ENCODE measurements around the gene MRPL21.

Gene MRPL21

DNA sequence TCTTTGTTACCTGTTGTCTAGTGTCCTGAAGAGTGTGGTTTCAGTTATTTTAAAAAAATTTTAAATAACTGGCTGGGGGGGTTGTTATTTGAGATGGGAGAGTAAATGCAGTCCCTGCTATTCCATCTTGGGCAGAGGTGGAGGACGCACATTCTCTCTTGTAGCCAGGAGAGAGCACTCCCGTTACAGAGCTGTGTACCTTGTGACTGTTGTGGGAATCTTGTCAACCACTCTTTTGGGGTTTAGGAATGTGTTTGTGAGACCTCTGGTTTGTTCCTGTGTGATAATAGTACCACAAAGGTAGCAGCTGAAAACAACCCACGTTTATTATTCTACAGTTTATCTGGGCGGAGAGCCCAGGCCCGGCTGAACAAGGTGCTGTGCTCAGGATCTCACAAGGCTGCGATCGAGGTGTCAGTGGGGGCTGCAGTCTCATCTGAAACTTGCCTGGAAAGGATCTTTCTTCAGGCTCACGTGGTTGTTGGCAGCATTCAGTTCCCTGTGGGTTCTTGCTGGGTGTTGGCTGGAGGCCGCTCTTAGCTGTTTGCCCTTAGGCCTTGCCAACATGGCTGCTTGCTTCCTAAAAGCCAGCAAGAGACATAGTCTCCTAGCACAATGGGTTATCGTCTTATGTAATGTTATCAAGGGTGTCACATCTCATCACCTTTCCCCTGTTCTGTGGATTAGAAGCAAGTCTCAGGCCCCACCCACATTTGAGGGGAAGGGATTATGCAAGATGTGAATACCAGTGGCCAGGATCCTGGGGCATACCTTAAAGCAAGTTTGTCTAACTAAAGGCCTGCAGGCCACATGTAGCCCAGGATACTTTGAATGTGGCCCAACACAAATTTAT lies 20.7 kb upstream of the MRPL21 start:
- Histone ChIP-seq H3K36me3 (ENCODE audit: control insufficient read depth, low read length) (peaks cover 88% of the 10 kb centered on the region), H3K4me3 (ENCODE audit: low read length) (no peak overlapping the region), H3K27me3 (ENCODE audit: control insufficient read depth, low read length) (no peaks in the 10 kb centered on the region), H3K9me2 (replicated peaks; ENCODE audit: control insufficient read depth, low read length) (no peaks in the 10 kb centered on the region), H3K27ac (ENCODE audit: low read depth, low read length) (no peak overlapping the region), H3K9me3 (ENCODE audit: control insufficient read depth, insufficient read depth, low read length) (peaks cover 18% of the 10 kb centered on the region; the same call in 1 of the 2 replicates), H3K79me2 (ENCODE audit: control insufficient read depth, low read length) (no peaks in the 10 kb centered on the region), H4K20me1 (ENCODE audit: control insufficient read depth, insufficient read depth, low read depth, low read length) (0 out of 2 replicates have a peak, but pooled peaks cover 3% of the 10 kb centered on the region), H3K4me2 (ENCODE audit: low read length) (no peak overlapping the region), H3F3A (ENCODE audit: control insufficient read depth, insufficient read depth) (no peaks in the 10 kb centered on the region), H3K4me1 (ENCODE audit: control insufficient read depth, low read length) (peaks cover 13% of the 10 kb centered on the region)
- TF ChIP-seq, protein P1, sequence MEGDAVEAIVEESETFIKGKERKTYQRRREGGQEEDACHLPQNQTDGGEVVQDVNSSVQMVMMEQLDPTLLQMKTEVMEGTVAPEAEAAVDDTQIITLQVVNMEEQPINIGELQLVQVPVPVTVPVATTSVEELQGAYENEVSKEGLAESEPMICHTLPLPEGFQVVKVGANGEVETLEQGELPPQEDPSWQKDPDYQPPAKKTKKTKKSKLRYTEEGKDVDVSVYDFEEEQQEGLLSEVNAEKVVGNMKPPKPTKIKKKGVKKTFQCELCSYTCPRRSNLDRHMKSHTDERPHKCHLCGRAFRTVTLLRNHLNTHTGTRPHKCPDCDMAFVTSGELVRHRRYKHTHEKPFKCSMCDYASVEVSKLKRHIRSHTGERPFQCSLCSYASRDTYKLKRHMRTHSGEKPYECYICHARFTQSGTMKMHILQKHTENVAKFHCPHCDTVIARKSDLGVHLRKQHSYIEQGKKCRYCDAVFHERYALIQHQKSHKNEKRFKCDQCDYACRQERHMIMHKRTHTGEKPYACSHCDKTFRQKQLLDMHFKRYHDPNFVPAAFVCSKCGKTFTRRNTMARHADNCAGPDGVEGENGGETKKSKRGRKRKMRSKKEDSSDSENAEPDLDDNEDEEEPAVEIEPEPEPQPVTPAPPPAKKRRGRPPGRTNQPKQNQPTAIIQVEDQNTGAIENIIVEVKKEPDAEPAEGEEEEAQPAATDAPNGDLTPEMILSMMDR (IDR thresholded peaks at IDR 0.05; ENCODE audit: low read depth, low read length, poor library complexity, severe bottlenecking), result no peak
- no peak for TF ChIP-seq EZH2phosphoT487 (IDR thresholded peaks at IDR 0.05; ENCODE audit: borderline replicate concordance, low read length)

DNA sequence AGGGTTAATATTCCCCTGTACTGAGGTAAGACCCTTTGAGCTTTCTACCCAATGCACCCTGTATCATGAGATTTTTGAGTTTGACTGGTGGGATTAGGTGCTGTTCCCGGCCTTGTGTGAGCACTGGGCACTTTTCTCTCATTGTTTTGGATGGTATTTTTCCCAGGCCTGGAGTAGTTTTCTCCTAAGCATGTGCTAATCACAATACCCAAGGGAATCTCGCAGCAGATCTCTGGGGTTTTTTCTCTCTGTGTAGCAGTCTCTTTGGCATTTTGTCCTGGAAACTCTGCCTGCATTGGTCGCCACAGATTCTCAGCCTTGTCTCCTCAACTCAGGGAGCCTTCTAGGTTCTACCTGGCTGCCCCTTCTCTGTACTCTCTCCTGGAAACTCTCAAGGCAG lies 20.0 kb upstream of the MRPL21 start:
- Histone ChIP-seq H3K36me3 (ENCODE audit: control insufficient read depth, low read length) (peaks cover 83% of the 10 kb centered on the region), H3K9me3 (ENCODE audit: control insufficient read depth, insufficient read depth, low read length) (peaks cover 18% of the 10 kb centered on the region; the same call in 1 of the 2 replicates), H3K27me3 (ENCODE audit: control insufficient read depth, low read length) (no peaks in the 10 kb centered on the region), H3K9me2 (replicated peaks; ENCODE audit: control insufficient read depth, low read length) (no peaks in the 10 kb centered on the region), H3K27ac (ENCODE audit: low read depth, low read length) (no peak overlapping the region), H3F3A (ENCODE audit: control insufficient read depth, insufficient read depth) (no peaks in the 10 kb centered on the region), H3K79me2 (ENCODE audit: control insufficient read depth, low read length) (no peaks in the 10 kb centered on the region), H3K4me2 (ENCODE audit: low read length) (no peak overlapping the region), H4K20me1 (ENCODE audit: control insufficient read depth, insufficient read depth, low read depth, low read length) (0 out of 2 replicates have a peak, but pooled peaks cover 3% of the 10 kb centered on the region), H3K4me3 (ENCODE audit: low read length) (no peak overlapping the region), H3K4me1 (ENCODE audit: control insufficient read depth, low read length) (peaks cover 13% of the 10 kb centered on the region)
- TF ChIP-seq, protein P1 (IDR thresholded peaks at IDR 0.05; ENCODE audit: low read depth, low read length, poor library complexity, severe bottlenecking), result no peak
- TF ChIP-seq EZH2phosphoT487 (IDR thresholded peaks at IDR 0.05; ENCODE audit: borderline replicate concordance, low read length), result no peak

GRCh38 chr11:68916439-68916838 lies 12.8 kb upstream of the MRPL21 start:
- Histone ChIP-seq H3K79me2 (ENCODE audit: control insufficient read depth, low read length) (no peaks in the 10 kb centered on the region), H3K9me3 (ENCODE audit: control insufficient read depth, insufficient read depth, low read length) (no peaks in the 10 kb centered on the region), H3K27me3 (ENCODE audit: control insufficient read depth, low read length) (no peaks in the 10 kb centered on the region), H3F3A (ENCODE audit: control insufficient read depth, insufficient read depth) (no peaks in the 10 kb centered on the region), H3K9me2 (replicated peaks; ENCODE audit: control insufficient read depth, low read length) (no peaks in the 10 kb centered on the region), H4K20me1 (ENCODE audit: control insufficient read depth, insufficient read depth, low read depth, low read length) (0 out of 2 replicates have a peak, but pooled peaks cover 3% of the 10 kb centered on the region), H3K27ac (ENCODE audit: low read depth, low read length) (no peak overlapping the region), H3K36me3 (ENCODE audit: control insufficient read depth, low read length) (peaks cover 53% of the 10 kb centered on the region), H3K4me1 (ENCODE audit: control insufficient read depth, low read length) (no peaks in the 10 kb centered on the region), H3K4me2 (ENCODE audit: low read length) (no peak overlapping the region), H3K4me3 (ENCODE audit: low read length) (no peak overlapping the region)
- no peak for TF ChIP-seq EZH2phosphoT487 (IDR thresholded peaks at IDR 0.05; ENCODE audit: borderline replicate concordance, low read length)
- TF ChIP-seq, protein P1 (IDR thresholded peaks at IDR 0.05; ENCODE audit: low read depth, low read length, poor library complexity, severe bottlenecking), result no peak

All from DOHH2 (cell line).